Large intestine (tissue), 3 donors: Measurements from ENCODE around the gene CGB7. TPM values are rescaled to one million over a fixed set of nuclear protein-coding genes. Genes with fewer than 3 reads are reported as not detected.
"Not testable (repeated sequence)": the region's sequence is repeated elsewhere in the genome, so short reads cannot be mapped to it uniquely, and the experiment has no call there.

Experiments
- DNase-seq, 2 donors: peaks; one replicate each; pipeline versions ENCODE4 v3.0.0 to v3.0.0-alpha.2; 2013
- H3K27ac ChIP-seq: one replicate; pipeline ENCODE4 v1.5.1; 2013; ENCODE audit warnings: low read length
- H3K27me3 ChIP-seq: 2 replicates; pipeline ENCODE4 v1.6.1; 2013; ENCODE audit warnings: low read length; ENCODE audit not compliant: control insufficient read depth, insufficient read depth
- H3K36me3 ChIP-seq: 2 replicates; pipeline ENCODE4 v1.6.1; 2013; ENCODE audit warnings: low read length; ENCODE audit not compliant: control insufficient read depth, insufficient read depth
- H3K4me1 ChIP-seq: one replicate; pipeline ENCODE4 v1.6.1; 2013; ENCODE audit warnings: low read length; ENCODE audit not compliant: control insufficient read depth, insufficient read depth
- H3K4me3 ChIP-seq: one replicate; pipeline ENCODE4 v1.5.1; 2013; ENCODE audit warnings: low read length
- H3K9me3 ChIP-seq: one replicate; pipeline ENCODE4 v1.6.1; 2013; ENCODE audit warnings: mild to moderate bottlenecking, low read depth, low read length, moderate library complexity; ENCODE audit not compliant: control insufficient read depth
- WGBS: methylation state at CpG from one replicate; pipeline ENCODE4 v1.1.5; 2013; ENCODE audit warnings: low lambda C conversion rate; ENCODE audit not compliant: insufficient coverage; 5-methylcytosine and 5-hydroxymethylcytosine counted together
- polyA plus RNA-seq: library from polyadenylated mRNA; unstranded; fragments of 120-200 nt; gene quantifications from one replicate; pipeline ENCODE4 v1.2.1, GENCODE V29; 2013

Gene CGB7
- polyA plus RNA-seq, 1 donor: 0.06 TPM

DNA sequence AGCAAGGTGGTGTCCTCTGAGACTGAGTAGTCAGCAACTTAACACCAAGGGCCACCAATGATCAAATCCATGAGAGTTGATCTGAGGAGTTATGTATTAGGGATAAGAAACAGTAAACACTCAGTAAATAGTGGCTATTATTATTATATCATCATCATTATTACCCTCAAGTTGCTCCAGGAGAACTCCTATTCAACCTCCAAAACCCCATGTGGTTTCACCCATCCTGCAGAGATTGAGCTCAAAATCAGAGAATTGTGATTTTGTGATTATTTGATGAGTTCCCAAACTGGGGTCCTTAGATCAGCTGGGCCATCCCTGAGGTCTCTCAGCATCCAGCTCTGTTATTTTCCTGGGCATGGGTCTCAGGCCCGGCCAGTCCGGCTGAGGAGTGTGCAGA lies 3.5 kb upstream of the CGB7 start:
- peaks cover 11% of the 10 kb centered on the region for H3K9me3 ChIP-seq
- DNase-seq: no peak
- no peak overlapping the region for H3K4me3 ChIP-seq
- H3K27ac ChIP-seq: no peak overlapping the region
- H3K27me3 ChIP-seq: peaks cover 90% of the 10 kb centered on the region
- H3K4me1 ChIP-seq: peaks cover 13% of the 10 kb centered on the region
- WGBS: no CpG with 5 or more reads among the region's 2 CpGs
- H3K36me3 ChIP-seq: no peaks in the 10 kb centered on the region

DNA sequence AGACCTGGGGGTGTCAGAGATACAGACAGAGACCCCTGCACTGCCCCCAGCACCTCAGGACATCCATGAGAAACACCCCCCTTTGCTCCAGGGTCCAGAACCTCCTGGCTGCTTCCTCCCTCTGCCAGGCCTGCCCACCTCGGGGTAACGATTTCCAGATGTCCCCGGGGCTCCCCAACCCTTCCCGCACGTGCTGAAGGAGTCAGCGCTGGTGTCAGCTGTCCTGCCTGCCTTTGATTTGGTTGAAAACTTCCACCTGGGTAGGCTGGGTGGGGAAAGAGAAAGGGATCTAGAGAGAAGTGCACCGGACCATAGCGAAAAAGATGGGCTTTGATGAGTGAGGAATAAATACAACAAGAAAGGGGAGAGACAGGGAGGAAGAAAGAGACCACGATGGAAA lies 1.5 kb upstream of the CGB7 start:
- Histone ChIP-seq H3K9me3 (peaks cover 11% of the 10 kb centered on the region), H3K4me3 (no peak overlapping the region), H3K27me3 (peaks cover 85% of the 10 kb centered on the region), H3K4me1 (peaks cover 15% of the 10 kb centered on the region), H3K27ac (no peak overlapping the region), H3K36me3 (no peaks in the 10 kb centered on the region)
- no peak for DNase-seq
- WGBS: 58% methylated on average over 3 of the region's 9 CpGs

DNA sequence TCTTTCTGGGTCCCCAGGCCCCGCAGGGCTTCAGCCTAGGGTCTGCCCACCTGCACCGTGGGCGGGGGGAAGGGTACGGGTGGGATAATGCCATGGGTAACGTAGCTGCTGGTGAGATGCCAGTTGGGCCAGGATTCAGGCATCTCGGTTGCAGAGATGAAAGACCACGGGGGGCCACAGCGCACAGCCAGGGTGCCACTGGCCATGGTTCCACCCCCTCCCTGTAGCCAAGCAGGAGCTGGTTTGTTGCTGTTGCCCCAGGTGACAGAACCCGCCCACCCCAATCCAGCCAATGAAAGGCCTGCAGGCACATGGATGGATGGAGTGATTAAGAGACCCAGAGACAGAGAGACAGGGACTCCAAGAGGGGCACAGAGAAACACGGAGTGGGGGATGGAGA lies 1.0 kb upstream of the CGB7 start:
- peaks cover 80% of the 10 kb centered on the region for H3K27me3 ChIP-seq
- H3K4me3 ChIP-seq: no peak overlapping the region
- no peaks in the 10 kb centered on the region for H3K36me3 ChIP-seq
- H3K27ac ChIP-seq: no peak overlapping the region
- H3K9me3 ChIP-seq: peaks cover 11% of the 10 kb centered on the region
- peaks cover 15% of the 10 kb centered on the region for H3K4me1 ChIP-seq
- no peak for DNase-seq
- no CpG with 5 or more reads among the region's 10 CpGs for WGBS

DNA sequence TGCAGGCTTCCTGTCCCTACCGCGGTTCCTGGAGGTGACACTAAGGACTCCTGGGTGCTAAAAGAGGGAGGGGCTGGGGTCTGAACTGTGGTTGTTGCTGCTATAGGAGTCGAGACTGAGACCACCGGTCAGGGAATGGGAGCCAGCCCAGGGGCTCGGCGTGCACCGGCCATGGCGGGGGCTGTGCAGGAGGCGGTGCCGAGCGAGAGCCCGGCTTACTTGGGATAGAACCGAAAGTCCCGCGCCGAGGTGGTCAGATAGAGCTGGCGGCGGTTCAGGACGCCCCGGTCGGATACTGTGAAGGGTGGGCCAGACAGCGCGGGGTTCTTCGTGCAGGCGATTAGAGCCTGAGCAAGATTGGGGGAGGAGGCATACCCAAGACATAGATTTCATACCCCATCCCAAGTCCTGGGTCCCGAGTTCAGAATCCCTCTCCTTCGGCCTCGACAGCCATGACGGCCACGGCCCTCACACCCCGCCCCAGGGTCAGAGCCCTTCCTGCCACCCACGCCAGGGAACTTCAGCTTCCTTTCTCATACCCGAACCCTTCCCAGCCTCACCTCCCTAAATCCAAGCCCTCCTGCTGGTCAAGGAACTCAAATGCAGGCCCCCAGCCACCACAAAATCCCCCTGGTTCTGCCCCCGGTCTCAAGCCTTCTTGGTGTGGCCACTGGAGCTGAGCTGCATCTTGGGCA lies 500 bp downstream of the CGB7 start:
- not testable (repeated sequence) for H3K27ac ChIP-seq, H3K36me3 ChIP-seq, H3K4me3 ChIP-seq, DNase-seq
- no CpG with 5 or more reads among the region's 34 CpGs for WGBS
- Histone ChIP-seq H3K9me3 (peaks cover 11% of the 10 kb centered on the region), H3K27me3 (peaks cover 69% of the 10 kb centered on the region), H3K4me1 (peaks cover 15% of the 10 kb centered on the region)

- peak in 1 of 2 donors; percentile 48 for DNase-seq
- Histone ChIP-seq H3K27ac (no peak overlapping the region), H3K4me1 (peaks cover 15% of the 10 kb centered on the region), H3K9me3 (peaks cover 7% of the 10 kb centered on the region), H3K4me3 (peak overlapping the region; percentile 35), H3K27me3 (peaks cover 61% of the 10 kb centered on the region), H3K36me3 (no peaks in the 10 kb centered on the region)
- WGBS: no CpG with 5 or more reads among the region's 63 CpGs
These were observed 1.2 kb downstream of the CGB7 start for GRCh38 chr19:49056101-49056901.

DNA sequence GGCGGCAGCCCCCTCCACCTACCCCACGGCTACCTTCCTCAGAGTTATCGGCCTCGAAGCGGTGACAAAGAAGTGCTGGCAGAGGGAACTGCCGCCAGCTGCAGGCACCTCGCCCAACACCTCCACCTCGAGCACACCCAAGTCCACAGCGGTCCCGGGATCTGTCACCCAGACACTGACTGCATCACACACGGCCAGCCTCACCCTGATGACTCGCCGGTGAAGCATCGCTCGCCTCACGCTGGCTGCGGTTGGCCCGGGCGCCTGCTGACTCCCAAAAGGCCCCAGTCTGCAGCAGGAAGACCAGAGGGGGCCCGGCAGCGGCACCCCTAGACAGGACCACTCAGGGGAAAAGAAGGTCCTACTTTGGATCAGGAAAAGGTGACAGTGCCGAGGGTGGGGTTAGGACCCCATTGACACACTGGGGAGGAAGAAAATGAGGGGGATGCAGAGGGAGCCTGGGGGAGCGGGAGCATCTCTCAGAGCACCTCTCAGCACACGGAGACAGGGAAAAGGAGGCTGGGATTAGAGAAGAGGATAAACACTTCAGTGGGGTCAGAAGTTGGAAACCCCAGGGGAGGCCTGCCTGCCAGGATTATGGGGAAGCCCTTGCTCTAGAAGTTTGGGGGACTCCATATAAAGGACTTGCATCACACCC lies 7.0 kb downstream of the CGB7 start:
- H3K4me1 ChIP-seq, H3K27ac ChIP-seq, H3K27me3 ChIP-seq, H3K4me3 ChIP-seq, H3K9me3 ChIP-seq, DNase-seq, H3K36me3 ChIP-seq: not testable (repeated sequence)
- no CpG with 5 or more reads among the region's 24 CpGs for WGBS

DNA sequence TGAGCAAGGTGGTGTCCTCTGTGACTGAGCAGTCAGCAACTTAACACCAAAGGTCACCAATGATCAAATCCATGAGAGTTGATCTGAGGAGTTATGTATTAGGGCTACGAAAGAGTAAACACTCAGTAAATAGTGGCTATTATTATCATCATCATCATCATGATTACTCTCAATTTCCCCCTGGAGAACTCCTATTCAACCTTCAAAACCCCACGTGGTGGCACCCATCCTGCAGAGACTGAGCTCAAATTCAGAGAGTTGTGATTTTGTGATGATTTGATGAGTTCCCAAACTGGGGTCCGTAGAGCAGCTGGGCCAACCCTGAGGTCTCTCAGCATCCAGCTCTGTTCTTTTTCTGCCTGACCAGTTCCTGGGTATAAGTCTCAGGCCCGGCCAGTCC lies 7.7 kb downstream of the CGB7 start:
- H3K36me3 ChIP-seq, DNase-seq, H3K4me1 ChIP-seq, H3K9me3 ChIP-seq, H3K27me3 ChIP-seq, H3K27ac ChIP-seq, H3K4me3 ChIP-seq: not testable (repeated sequence)
- WGBS: no CpG with 5 or more reads among the region's 4 CpGs

DNA sequence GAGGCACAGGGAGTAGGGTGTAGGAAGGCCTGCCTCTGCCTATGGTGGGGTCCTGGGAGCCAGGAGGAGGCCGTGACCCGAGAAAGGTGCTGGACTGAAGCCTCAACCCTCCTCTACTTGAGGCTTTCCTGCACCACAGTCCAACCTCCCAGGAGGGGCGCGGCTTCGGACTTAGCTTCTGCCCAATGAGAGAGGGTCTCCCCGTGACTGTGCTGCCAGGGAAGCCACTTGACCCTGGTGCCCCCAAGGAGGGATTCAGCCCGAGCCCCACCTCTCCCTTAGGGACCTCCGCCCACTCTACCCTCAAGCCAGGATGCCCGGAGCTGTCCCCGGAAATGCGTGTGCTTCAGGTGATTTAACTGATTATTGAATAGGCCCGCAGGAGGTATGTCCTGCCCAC lies 8.5 kb downstream of the CGB7 start, which contains the start of gene CGB8:
TSS of gene CGB8 (minus strand) at position 101 of the 400 bp plus-strand sequence. CDS start 372 bp downstream, outside the sequence.
- not testable (repeated sequence) for DNase-seq, H3K4me1 ChIP-seq, H3K27me3 ChIP-seq, H3K4me3 ChIP-seq, H3K36me3 ChIP-seq, H3K27ac ChIP-seq, H3K9me3 ChIP-seq
- WGBS: no CpG with 5 or more reads among the region's 12 CpGs

DNA sequence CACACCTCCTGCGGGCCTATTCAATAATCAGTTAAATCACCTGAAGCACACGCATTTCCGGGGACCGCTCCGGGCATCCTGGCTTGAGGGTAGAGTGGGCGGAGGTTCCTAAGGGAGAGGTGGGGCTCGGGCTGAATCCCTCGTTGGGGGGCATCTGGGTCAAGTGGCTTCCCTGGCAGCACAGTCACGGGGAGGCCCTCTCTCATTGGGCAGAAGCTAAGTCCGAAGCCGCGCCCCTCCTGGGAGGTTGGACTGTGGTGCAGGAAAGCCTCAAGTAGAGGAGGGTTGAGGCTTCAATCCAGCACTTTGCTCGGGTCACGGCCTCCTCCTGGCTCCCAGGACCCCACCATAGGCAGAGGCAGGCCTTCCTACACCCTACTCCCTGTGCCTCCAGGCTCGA lies 14.0 kb downstream of the CGB7 start, which contains the start of gene CGB5:
TSS of gene CGB5 (plus strand) at position 301 of the 400 bp plus-strand sequence. CDS start 362 bp downstream, outside the sequence.
- H3K27ac ChIP-seq, H3K9me3 ChIP-seq: not testable (repeated sequence)

DNA sequence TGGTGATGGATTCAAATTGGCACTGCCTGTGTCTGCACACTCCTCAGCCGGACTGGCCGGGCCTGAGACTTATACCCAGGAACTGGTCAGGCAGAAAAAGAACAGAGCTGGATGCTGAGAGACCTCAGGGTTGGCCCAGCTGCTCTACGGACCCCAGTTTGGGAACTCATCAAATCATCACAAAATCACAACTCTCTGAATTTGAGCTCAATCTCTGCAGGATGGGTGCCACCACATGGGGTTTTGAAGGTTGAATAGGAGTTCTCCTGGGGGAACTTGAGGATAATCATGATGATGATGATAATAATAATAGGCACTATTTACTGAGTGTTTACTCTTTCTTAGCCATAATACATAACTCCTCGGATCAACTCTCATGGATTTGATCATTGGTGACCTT lies 14.9 kb downstream of the CGB7 start:
- WGBS: no CpG with 5 or more reads among the region's 4 CpGs
- H3K27me3 ChIP-seq, H3K9me3 ChIP-seq, H3K27ac ChIP-seq, H3K4me1 ChIP-seq, H3K4me3 ChIP-seq, H3K36me3 ChIP-seq, DNase-seq: not testable (repeated sequence)

More for the DNA sequence above, 14.0 kb downstream of the CGB7 start, which contains the start of gene CGB5:
- H3K36me3 ChIP-seq, H3K4me3 ChIP-seq, H3K27me3 ChIP-seq, DNase-seq, H3K4me1 ChIP-seq: not testable (repeated sequence)
- WGBS: no CpG with 5 or more reads among the region's 15 CpGs
